ENCODE measurements around the gene RBCK1. TPM values are rescaled to one million over a fixed set of nuclear protein-coding genes. Genes with fewer than 3 reads are reported as not detected.

The RBCK1 gene
- total and polyA plus RNA-seq, 2 of the 4 experiments (the other 2 are of a cell fraction): 29.9 to 84.2 TPM

DNA sequence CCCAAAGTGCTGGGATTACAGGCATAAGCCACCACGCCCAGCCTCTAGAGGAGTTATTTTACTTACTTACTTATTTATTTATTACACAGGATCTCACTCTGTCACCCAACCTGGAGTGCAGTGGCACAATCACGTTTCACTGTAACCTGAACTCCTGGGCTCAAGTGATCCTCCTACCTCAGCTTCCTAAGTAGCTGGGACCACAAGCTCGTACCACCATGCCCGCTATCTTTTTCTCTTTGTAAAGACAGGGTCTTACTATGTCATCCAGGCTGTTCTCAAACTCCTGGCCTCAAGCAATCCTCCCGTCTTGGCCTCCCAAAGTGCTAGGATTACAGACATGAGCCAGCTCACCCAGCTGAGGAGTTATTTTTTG, 29.1 kb upstream of the RBCK1 start:
- Histone ChIP-seq H3K14ac (replicated peaks; ENCODE audit: low read depth, low read length) (no peak overlapping the region), H2AK9ac (replicated peaks; ENCODE audit: low read depth, low read length, poor library complexity) (no peak overlapping the region), H4K5ac (ENCODE audit: low read depth, low read length) (no peak overlapping the region), H3K4me1 (ENCODE audit: control insufficient read depth, insufficient read depth, low read length) (peaks cover 5% of the 10 kb centered on the region), H4K20me1 (ENCODE audit: insufficient read depth, low read length) (peaks cover 21% of the 10 kb centered on the region), H3K23ac (ENCODE audit: low read depth, low read length) (no peak overlapping the region), H3K9ac (ENCODE audit: low read depth, low read length) (no peak overlapping the region), H2AK5ac (ENCODE audit: low read depth, low read length) (peak overlapping the region; percentile 51; the same call in 1 of the 2 replicates), H3K9me3 (ENCODE audit: control insufficient read depth, insufficient read depth, low read length) (no peaks in the 10 kb centered on the region), H2BK15ac (ENCODE audit: low read depth, low read length) (peak overlapping the region; percentile 48; the same call in 1 of the 3 replicates), H2BK20ac (ENCODE audit: low read depth, low read length) (0 out of 2 replicates have a peak overlapping the region, but pooled peaks have one; percentile 23), H2AFZ (replicated peaks; ENCODE audit: low read length, poor library complexity) (no peak overlapping the region), H3K4ac (ENCODE audit: low read depth, low read length) (peak overlapping the region; percentile 57), H3K27me3 (ENCODE audit: control insufficient read depth, insufficient read depth, low read length) (no peaks in the 10 kb centered on the region), H2BK120ac (ENCODE audit: low read depth, low read length) (peak overlapping the region; percentile 61; the same call in 1 of the 2 replicates), H3K36me3 (ENCODE audit: control insufficient read depth, insufficient read depth, low read length) (peaks cover 3% of the 10 kb centered on the region; the same call in 1 of the 2 replicates), H4K91ac (ENCODE audit: insufficient read depth, low read depth, low read length) (no peak overlapping the region), H3K18ac (ENCODE audit: low read depth, low read length) (no peak overlapping the region), H3K56ac (ENCODE audit: extremely low read depth, insufficient read depth, low read length) (no peak overlapping the region), H3K27ac (ENCODE audit: insufficient read depth, low read length) (no peak overlapping the region), H3K79me1 (ENCODE audit: low read depth in 1 of 2, low read length in 2 of 2) (peaks cover 0 to 32% of the 10 kb centered on the region in 2 experiments; a peak in 2 of 4 replicates), H2BK5ac (ENCODE audit: low read depth, low read length, poor library complexity, severe bottlenecking) (no peak overlapping the region), H3K9me1 (ENCODE audit: insufficient read depth, low read length) (peaks cover 18% of the 10 kb centered on the region), H3K4me2 (ENCODE audit: low read depth, low read length) (no peak overlapping the region), H4K8ac (ENCODE audit: low read depth in 2 of 2, low read length in 2 of 2) (no peak overlapping the region), H3K4me3 (ENCODE audit: insufficient read depth, low read depth, low read length) (no peak overlapping the region)
- ATAC-seq (ENCODE audit: low read depth) (no peak), DNase-seq (no peak)
- in situ Hi-C loops (cut with MboI; ENCODE audit: low sequenced_read_pairs): no loop called here
- TF ChIP-seq CEBPB (IDR thresholded peaks at IDR 0.05; ENCODE audit: low read depth, low read length) (no peak), MAFK (IDR thresholded peaks at IDR 0.05; ENCODE audit: low read depth, low read length) (no peak), SMC3 (IDR thresholded peaks at IDR 0.05; ENCODE audit: low read depth, low read length) (no peak), MAZ (IDR thresholded peaks at IDR 0.05; ENCODE audit: borderline replicate concordance, low read depth, low read length) (no peak), RFX5 (IDR thresholded peaks at IDR 0.05; ENCODE audit: low read depth, low read length) (no peak), CTCF (conservative IDR thresholded peaks at IDR 0.05; ENCODE audit: low read depth, low read length) (no peak), POLR2A (IDR thresholded peaks at IDR 0.05; ENCODE audit: low read depth, low read length) (no peak)
- TF ChIP-seq, protein P1, sequence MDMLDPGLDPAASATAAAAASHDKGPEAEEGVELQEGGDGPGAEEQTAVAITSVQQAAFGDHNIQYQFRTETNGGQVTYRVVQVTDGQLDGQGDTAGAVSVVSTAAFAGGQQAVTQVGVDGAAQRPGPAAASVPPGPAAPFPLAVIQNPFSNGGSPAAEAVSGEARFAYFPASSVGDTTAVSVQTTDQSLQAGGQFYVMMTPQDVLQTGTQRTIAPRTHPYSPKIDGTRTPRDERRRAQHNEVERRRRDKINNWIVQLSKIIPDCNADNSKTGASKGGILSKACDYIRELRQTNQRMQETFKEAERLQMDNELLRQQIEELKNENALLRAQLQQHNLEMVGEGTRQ (IDR thresholded peaks at IDR 0.05; ENCODE audit: low read depth, low read length): no peak
- intact Hi-C loops (cut with micrococcal nuclease): no loop called here
- ChIA-PET CTCF (no interaction called here), POLR2A (ENCODE audit: unreplicated experiment) (no interaction called here)
- BruUV-seq (replicated peaks): no TSS peak
- no CpG with 5 or more reads among the region's 5 CpGs for WGBS, 2 experiments (ENCODE audit: extremely low coverage in 2 of 2, insufficient read length in 1 of 2)
- dilution Hi-C loops (cut with HindIII; ENCODE audit: low sequenced_read_pairs, unreplicated experiment): no loop called here

Data from IMR-90 (cell line).